ENCODE measurements around the gene CDKL2. TPM values are rescaled to one million over a fixed set of nuclear protein-coding genes. Genes with fewer than 3 reads are reported as not detected.

Gene CDKL2
- total and polyA plus RNA-seq, 2 of the 8 experiments (the other 6 are each of a cell fraction or from before 2014, with no cell fraction given): 1.4 to 2.1 TPM

DNA sequence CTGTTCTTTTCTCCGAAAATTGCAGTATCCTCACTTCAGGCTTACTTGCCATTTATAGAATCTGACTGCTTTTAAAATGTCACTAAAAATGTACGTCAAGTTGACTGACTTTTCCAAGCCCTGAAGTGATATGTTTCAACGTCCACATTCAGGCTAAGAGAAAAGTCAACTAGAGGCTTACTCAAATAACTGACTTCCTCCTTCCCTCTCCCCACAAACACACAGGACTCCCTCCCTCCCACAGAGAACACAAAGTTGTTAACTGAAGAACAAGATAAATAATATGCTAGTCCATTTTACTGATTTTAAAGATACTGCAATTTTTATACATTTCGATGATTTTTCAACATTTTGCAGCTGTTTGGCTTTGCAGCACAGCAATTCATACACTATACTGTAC, 13.8 kb upstream of the CDKL2 start (continued):
- TF ChIP-seq HDAC6 (IDR thresholded peaks at IDR 0.05; ENCODE audit: low read depth, low read length) (no peak), GABPA (IDR thresholded peaks at IDR 0.05; ENCODE audit: borderline replicate concordance, insufficient read depth, low read length) (no peak), MAFK (IDR thresholded peaks at IDR 0.05; ENCODE audit: low read depth, low read length) (no peak), BACH1 (IDR thresholded peaks at IDR 0.05; ENCODE audit: low read length) (no peak)

All from H1 (cell line).